GM12864 (cell line): ENCODE results near the gene SFMBT2.

Source experiments
- DNase-seq: peaks from one replicate; pipeline ENCODE4 v3.0.0-alpha.2; 2011; ENCODE audit warnings: low read depth
- H3K4me3 ChIP-seq: 2 replicates; pipeline ENCODE4 v1.5.1; 2011; ENCODE audit warnings: mild to moderate bottlenecking, low read depth, low read length, control low read depth
- TF ChIP-seq, protein P1 (sequence below): IDR thresholded peaks from 2 replicates; pipeline ENCODE4 v1.5.1; 2011; ENCODE audit warnings: low read depth, mild to moderate bottlenecking, moderate library complexity, low read length, control low read depth, inconsistent platforms; ENCODE audit errors: missing control alignments

SFMBT2 gene

GRCh38 chr10:7146189-7146588 lies 264.6 kb downstream of the SFMBT2 start:
- TF ChIP-seq, protein P1, sequence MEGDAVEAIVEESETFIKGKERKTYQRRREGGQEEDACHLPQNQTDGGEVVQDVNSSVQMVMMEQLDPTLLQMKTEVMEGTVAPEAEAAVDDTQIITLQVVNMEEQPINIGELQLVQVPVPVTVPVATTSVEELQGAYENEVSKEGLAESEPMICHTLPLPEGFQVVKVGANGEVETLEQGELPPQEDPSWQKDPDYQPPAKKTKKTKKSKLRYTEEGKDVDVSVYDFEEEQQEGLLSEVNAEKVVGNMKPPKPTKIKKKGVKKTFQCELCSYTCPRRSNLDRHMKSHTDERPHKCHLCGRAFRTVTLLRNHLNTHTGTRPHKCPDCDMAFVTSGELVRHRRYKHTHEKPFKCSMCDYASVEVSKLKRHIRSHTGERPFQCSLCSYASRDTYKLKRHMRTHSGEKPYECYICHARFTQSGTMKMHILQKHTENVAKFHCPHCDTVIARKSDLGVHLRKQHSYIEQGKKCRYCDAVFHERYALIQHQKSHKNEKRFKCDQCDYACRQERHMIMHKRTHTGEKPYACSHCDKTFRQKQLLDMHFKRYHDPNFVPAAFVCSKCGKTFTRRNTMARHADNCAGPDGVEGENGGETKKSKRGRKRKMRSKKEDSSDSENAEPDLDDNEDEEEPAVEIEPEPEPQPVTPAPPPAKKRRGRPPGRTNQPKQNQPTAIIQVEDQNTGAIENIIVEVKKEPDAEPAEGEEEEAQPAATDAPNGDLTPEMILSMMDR, result no peak
- DNase-seq, result no peak
- H3K4me3 ChIP-seq, result no peak overlapping the region

DNA sequence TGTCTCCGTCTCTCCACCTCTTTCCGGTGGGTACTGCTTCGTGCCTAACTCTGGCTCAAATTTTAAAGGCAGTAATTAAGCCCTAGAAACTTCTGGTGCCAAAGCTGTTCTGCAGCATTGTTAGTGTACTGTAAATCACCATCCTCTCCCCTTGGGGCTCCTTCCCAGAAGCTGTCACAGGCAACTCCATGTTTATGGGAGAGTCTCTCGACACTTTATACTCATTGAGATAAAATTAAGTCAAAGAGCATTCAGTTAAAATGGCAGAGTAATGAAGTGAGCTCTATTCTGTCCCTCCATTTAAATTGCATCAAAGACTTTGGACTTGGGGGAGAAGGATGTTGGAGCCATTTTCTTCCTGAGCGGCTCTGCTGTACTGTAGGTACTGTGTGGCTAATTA lies 274.8 kb downstream of the SFMBT2 start:
- H3K4me3 ChIP-seq, result no peak overlapping the region
- no peak for DNase-seq
- TF ChIP-seq, protein P1, result no peak

DNA sequence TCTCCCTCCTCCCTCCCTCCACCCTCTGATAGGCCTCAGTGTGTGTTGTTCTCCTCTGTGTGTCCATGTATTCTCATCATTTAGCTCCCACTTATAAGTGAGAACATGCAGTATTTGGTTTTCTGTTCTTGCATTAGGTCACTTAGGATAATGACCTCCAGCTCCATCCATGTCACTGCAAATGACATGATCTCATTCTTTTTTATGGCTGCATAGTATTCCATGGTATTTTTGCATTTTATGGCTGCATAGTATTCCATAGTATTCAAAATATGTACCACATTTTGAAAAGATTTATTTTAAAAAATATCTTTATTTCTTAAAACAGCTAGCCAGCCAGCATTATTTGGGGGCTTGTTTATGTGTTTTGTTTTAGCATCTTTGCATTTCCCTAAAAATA lies 275.6 kb downstream of the SFMBT2 start:
- H3K4me3 ChIP-seq, result no peak overlapping the region
- TF ChIP-seq, protein P1, result no peak
- no peak for DNase-seq

DNA sequence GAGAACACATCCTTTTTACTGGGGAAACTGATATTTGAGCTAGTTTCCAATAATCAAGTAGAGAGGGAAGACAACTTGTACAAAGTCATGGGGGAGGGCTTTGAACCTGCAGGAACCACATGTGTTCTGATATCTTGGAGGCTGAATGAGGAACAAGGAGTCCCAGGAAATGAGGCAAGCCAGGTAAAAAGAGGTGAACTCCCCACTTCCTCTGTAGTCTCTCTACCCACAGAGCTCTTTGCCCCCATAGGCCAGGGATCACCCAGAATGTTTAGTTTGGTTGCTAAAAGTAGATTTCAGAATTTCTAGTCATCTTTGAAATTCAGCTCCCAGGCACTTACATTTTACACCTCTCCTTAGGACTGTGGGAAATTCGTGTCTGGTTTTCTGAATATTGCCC lies 276.4 kb downstream of the SFMBT2 start:
- TF ChIP-seq, protein P1, result no peak
- DNase-seq, result no peak
- no peak overlapping the region for H3K4me3 ChIP-seq

DNA sequence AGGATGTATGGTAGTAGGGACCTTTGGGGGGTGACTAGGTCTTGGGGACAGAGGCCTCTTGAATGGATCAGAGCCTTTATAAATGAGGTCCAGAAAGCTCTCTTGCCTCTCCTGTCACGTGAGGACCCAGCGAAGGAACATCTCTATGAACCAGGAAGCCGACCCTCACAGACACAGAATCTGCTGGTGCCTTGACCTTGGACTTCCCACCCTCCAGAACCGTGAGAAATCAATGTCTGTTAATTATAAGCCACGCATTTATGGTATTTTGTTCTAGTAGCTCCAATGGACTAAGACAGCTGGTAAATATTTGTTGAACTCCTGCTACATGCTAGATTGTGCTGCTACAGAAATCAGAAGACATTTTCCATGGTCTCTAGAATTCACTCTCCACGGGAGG lies 276.9 kb downstream of the SFMBT2 start:
- H3K4me3 ChIP-seq, result no peak overlapping the region
- DNase-seq, result no peak
- TF ChIP-seq, protein P1, result no peak

DNA sequence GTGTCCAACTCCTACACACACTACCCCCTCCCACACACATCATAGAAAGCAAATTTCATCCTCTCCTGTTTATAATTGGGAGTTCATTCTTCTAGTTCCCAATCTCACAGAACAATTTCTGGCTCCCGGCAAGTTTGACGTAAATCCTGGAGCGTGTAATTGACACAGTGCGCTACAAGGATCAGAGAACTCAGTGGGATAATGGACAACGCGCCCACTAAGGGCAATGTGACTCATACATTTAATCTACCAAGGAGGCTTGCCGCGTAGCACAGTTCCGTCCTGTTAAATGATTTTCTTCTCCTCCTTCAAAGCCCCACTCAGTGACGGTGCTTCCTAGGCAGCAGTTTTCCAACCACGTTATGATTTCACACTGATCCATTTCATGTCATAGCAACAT lies 277.6 kb downstream of the SFMBT2 start:
- TF ChIP-seq, protein P1, result no peak
- no peak for DNase-seq
- H3K4me3 ChIP-seq, result no peak overlapping the region

GRCh38 chr10:7130191-7130911 lies 280.5 kb downstream of the SFMBT2 start:
- H3K4me3 ChIP-seq, result no peak overlapping the region
- DNase-seq, result no peak
- TF ChIP-seq, protein P1, result no peak
